K562 (cell line): Measurements from ENCODE around the gene CTDSPL2. TPM values are rescaled to one million over a fixed set of nuclear protein-coding genes. Genes with fewer than 3 reads are reported as not detected.

Experiments used
- ATAC-seq: fragments of 200-7000 bp; cut with Tn5 transposase; 3 replicates; pipeline ENCODE4 v1.9.1; 2020; ENCODE audit warnings: moderate library complexity
- BruUV-seq: library from RNA; stranded (reverse); fragments of 400-500 nt; replicated peaks from 2 replicates; lab custom pipeline; 2021; lab: Mats Ljungman, UMichigan
- CTCF ChIA-PET: fragments of 300-600 bp; formaldehyde crosslinking; extraction: SDS; loops from one replicate; lab custom pipeline; 2021; ENCODE audit warnings: low intra/inter-chr PET ratio; lab: Yijun Ruan, JAX
- POLR2A ChIA-PET: fragments of 300-600, 350-650 bp; sonication (Branson Sonifier 250); formaldehyde crosslinking; extraction: SDS; loops from one replicate; lab custom pipeline; 2021; ENCODE audit warnings: antibody characterized with exemption, inconsistent platforms; lab: Yijun Ruan, JAX
- DNase-seq, 4 experiments: peaks; one replicate each; pipeline versions ENCODE4 v3.0.0 to v3.0.0-alpha.2; 2011 to 2018; ENCODE audit warnings: low spot score in 3 of 4, mixed read lengths in 3 of 4; ENCODE audit errors: extremely low read depth in 1 of 4
- FAIRE-seq: peaks from 2 replicates; lab custom pipeline; 2011; peaks lifted over from hg19 to GRCh38; lab: Jason Lieb, UNC
- H2AFZ ChIP-seq: 2 replicates; pipeline ENCODE4 v1.6.0; 2011; ENCODE audit warnings: low read depth, low read length, control low read depth, inconsistent platforms
- H3K27ac ChIP-seq: fragments of 200-600 bp; 3 replicates; pipeline ENCODE4 v1.8.0; 2011; ENCODE audit warnings: low read depth, mild to moderate bottlenecking, control low read depth, inconsistent platforms, low read length, moderate library complexity, mixed read lengths; ENCODE audit errors: extremely low read depth
- H3K27me3 ChIP-seq, 2 experiments: fragments of 300-600 bp in 1 of 2; 2 replicates in 1 of 2; 3 replicates in 1 of 2; pipeline versions ENCODE4 v1.6.0 to v1.8.0; 2011; ENCODE audit warnings: inconsistent platforms in 2 of 2, low read length in 2 of 2, mild to moderate bottlenecking in 1 of 2, mixed read lengths in 1 of 2, moderate library complexity in 1 of 2; ENCODE audit not compliant: control insufficient read depth in 2 of 2, insufficient read depth in 2 of 2
- H3K36me3 ChIP-seq: fragments of 300-600 bp; 3 replicates; pipeline ENCODE4 v1.8.0; 2011; ENCODE audit warnings: mild to moderate bottlenecking, low read length, inconsistent platforms; ENCODE audit not compliant: control insufficient read depth, insufficient read depth
- H3K4me1 ChIP-seq, 2 experiments: fragments of 200-600 bp in 1 of 2; replicated peaks in 1 of 2; 2 replicates in 1 of 2; 3 replicates in 1 of 2; pipeline versions ENCODE4 v1.5.1 to v1.8.0; 2011; ENCODE audit warnings: inconsistent platforms in 2 of 2, low read length in 2 of 2, mild to moderate bottlenecking in 1 of 2, mixed read lengths in 1 of 2, moderate library complexity in 1 of 2; ENCODE audit not compliant: control insufficient read depth in 2 of 2, insufficient read depth in 2 of 2
- H3K4me2 ChIP-seq: 2 replicates; pipeline ENCODE4 v1.6.1; 2011; ENCODE audit warnings: low read length, control low read depth, inconsistent platforms, mixed read lengths; ENCODE audit not compliant: insufficient read depth
- H3K4me3 ChIP-seq: fragments of 200-600 bp; sonication (generic), shearing (Covaris generic); 2 replicates; pipeline ENCODE4 v1.5.1; 2016; ENCODE audit warnings: control low read depth, inconsistent platforms
- H3K79me2 ChIP-seq: fragments of 200-600 bp; 3 replicates; pipeline ENCODE4 v1.8.0; 2011; ENCODE audit warnings: low read length, inconsistent platforms; ENCODE audit not compliant: control insufficient read depth, insufficient read depth
- H3K9ac ChIP-seq, 2 experiments: 2 replicates each; pipeline versions ENCODE4 v1.6.0 to v1.6.1; 2011; ENCODE audit warnings: low read depth in 2 of 2, low read length in 2 of 2, control low read depth in 1 of 2, inconsistent platforms in 1 of 2, mild to moderate bottlenecking in 1 of 2, mixed read lengths in 1 of 2; ENCODE audit not compliant: insufficient read depth in 1 of 2
- H3K9me1 ChIP-seq: one replicate; pipeline ENCODE4 v1.6.0; 2011; ENCODE audit warnings: inconsistent platforms, mild to moderate bottlenecking, low read length, moderate library complexity; ENCODE audit not compliant: control insufficient read depth, insufficient read depth
- H3K9me3 ChIP-seq: replicated peaks from 2 replicates; pipeline ENCODE4 v1.5.1; 2011; ENCODE audit warnings: low read depth, low read length, inconsistent platforms; ENCODE audit not compliant: control insufficient read depth, insufficient read depth
- H4K20me1 ChIP-seq: replicated peaks from 2 replicates; pipeline ENCODE4 v1.6.1; 2011; ENCODE audit warnings: low read length, inconsistent platforms, mixed read lengths; ENCODE audit not compliant: control insufficient read depth, insufficient read depth
- ATF7 ChIP-seq: fragments of 450-650 bp; IDR thresholded peaks from 2 replicates; pipeline ENCODE4 v1.7.1; 2014; ENCODE audit warnings: mild to moderate bottlenecking, moderate library complexity
- CXXC5 ChIP-seq: fragments of 250-450 bp; sonication (Bioruptor Pico); IDR thresholded peaks from 2 replicates; pipeline ENCODE4 v1.8.0; 2022; ENCODE audit warnings: inconsistent platforms, mild to moderate bottlenecking, moderate library complexity
- GTF2F1 ChIP-seq: IDR thresholded peaks from 2 replicates; pipeline ENCODE4 v1.6.1; 2011; ENCODE audit warnings: low read depth, low read length, improper control_type of control experiment
- HNRNPLL ChIP-seq: fragments of 200-400 bp; formaldehyde crosslinking; IDR thresholded peaks from 2 replicates; pipeline ENCODE4 v1.6.1; 2017; ENCODE audit warnings: low read length, low read depth, mild to moderate bottlenecking; ENCODE audit not compliant: poor library complexity, severe bottlenecking
- POLR2B ChIP-seq: fragments of 450-650 bp; IDR thresholded peaks from 2 replicates; pipeline ENCODE4 v1.6.1; 2018; ENCODE audit warnings: low read depth; ENCODE audit not compliant: partially characterized antibody
- SP1 ChIP-seq: sonication (generic); formaldehyde crosslinking; IDR thresholded peaks from 2 replicates; pipeline ENCODE4 v1.8.1; 2022; ENCODE audit warnings: mild to moderate bottlenecking, missing genetic modification reagents
- SPI1 ChIP-seq: IDR thresholded peaks from 2 replicates; pipeline ENCODE4 v1.6.1; 2011; ENCODE audit warnings: low read depth, low read length, control low read depth, borderline replicate concordance
- YY1 ChIP-seq, 3 experiments: IDR thresholded peaks; 2 replicates each; pipeline ENCODE4 v1.6.1; 2011; ENCODE audit warnings: low read length in 2 of 3, mild to moderate bottlenecking in 2 of 3, moderate library complexity in 2 of 3, borderline replicate concordance in 1 of 3, control low read depth in 1 of 3, low read depth in 1 of 3; ENCODE audit not compliant: insufficient read depth in 3 of 3, insufficient replicate concordance in 2 of 3, control insufficient read depth in 1 of 3, insufficient read length in 1 of 3; ENCODE audit errors: extremely low read depth in 1 of 3
- ZNF431 ChIP-seq: sonication (generic); formaldehyde crosslinking; IDR thresholded peaks from 2 replicates; pipeline ENCODE4 v1.8.0; 2022; ENCODE audit warnings: mild to moderate bottlenecking, missing genetic modification reagents
- WGBS: fragments of 100-300 bp; shearing (Covaris generic); methylation state at CpG from one replicate; pipeline ENCODE4 v1.1.6; 2016; ENCODE audit warnings: low coverage, mixed read lengths; ENCODE audit not compliant: insufficient coverage; ENCODE audit errors: missing lambda C conversion rate; 5-methylcytosine and 5-hydroxymethylcytosine counted together
- in situ Hi-C: fragments of 300-500 bp; cut with MboI; formaldehyde crosslinking; loops from 4 replicates; pipeline ENCODE4 v1.15.0; 2018; ENCODE audit warnings: inconsistent platforms, mixed read lengths
- intact Hi-C: fragments of 100-400 bp; cut with micrococcal nuclease; formaldehyde crosslinking; loops from 2 replicates; pipeline ENCODE4 v1.14.2; 2022
- polyA plus RNA-seq, 8 experiments: library from polyadenylated mRNA; depleted of rRNA in 4 of 8; stranded (reverse) in 5 of 8; unstranded in 3 of 8; fragments of >200 nt; fragmentation: Nextera tagmentation in 2 of 8; fragmentation: Illumina TruSeq in 1 of 8; extraction: Ambion mirVana in 2 of 8; extraction: Trizol in 1 of 8; gene quantifications; 2 replicates each; pipeline versions ENCODE4 v1.2.1 to v1.2.3, GENCODE V29; 2011 to 2014; ENCODE audit warnings: inconsistent platforms in 1 of 8, missing spikeins in 1 of 8
- total RNA-seq, 7 experiments: library from RNA; depleted of rRNA in 6 of 7; stranded (reverse); fragments of >200 nt in 6 of 7; fragmentation: Illumina TruSeq in 2 of 7; extraction: Trizol in 2 of 7; gene quantifications; 2 replicates each; pipeline versions ENCODE4 v1.2.1 to v1.2.3, GENCODE V29; 2011 to 2021; ENCODE audit warnings: low replicate concordance in 1 of 7
- TF ChIP-seq, protein P1 (sequence below): fragments of 450-650 bp; formaldehyde crosslinking; IDR thresholded peaks from 2 replicates; pipeline ENCODE4 v1.4.0; 2022; ENCODE audit warnings: missing genetic modification characterization
- TF ChIP-seq, protein P2 (sequence below), 2 experiments: IDR thresholded peaks; 2 replicates each; pipeline ENCODE4 v1.6.1; 2012; ENCODE audit warnings: improper control_type of control experiment in 2 of 2, low read depth in 2 of 2, low read length in 2 of 2, borderline replicate concordance in 1 of 2
- TF ChIP-seq, protein P3 (sequence below): fragments of 250-450 bp; sonication (Bioruptor Pico); IDR thresholded peaks from 2 replicates; pipeline ENCODE4 v1.9.0; 2021; ENCODE audit warnings: mild to moderate bottlenecking, inconsistent platforms

CTDSPL2 gene
- total and polyA plus RNA-seq, 9 of the 15 experiments (the other 6 are each of a cell fraction or from before 2014, with no cell fraction given) = 16.8 to 79.0 (median 53.1) TPM

DNA sequence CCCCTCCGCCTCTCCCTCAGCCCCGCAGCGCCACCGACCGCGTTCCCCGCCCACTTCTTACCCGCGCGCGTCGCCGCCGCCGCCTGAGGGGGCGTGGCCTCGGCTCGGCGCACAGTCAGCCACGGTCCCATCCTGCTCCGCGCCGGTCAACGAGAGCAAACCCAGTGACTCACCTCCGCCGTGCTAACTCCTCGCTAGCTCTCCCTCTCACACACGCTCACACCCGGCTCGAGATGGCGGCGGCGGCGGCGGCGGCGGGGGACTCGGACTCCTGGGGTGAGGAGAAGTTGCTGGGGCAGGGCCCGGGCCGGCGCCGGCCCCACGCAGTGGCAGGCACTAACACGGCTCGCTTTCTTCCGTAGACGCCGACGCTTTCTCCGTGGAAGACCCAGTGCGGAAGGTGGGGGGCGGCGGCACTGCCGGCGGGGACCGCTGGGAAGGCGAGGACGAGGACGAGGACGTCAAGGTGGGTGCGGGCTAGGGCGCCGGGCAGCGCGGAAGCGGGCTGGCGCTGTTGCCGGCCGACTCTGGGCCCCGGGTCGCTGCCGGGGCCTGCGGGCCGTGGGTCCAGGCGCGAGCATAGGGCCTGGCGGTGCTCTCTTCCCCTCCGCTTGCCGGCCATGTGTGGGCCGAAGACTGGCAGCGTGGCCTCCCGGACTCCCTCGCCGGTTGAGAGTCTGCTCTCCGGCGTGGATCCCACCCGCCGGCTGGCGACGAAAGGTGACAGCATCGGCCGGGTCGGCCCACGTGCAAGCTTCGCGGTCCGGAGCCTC is 109.7 kb downstream of the CTDSPL2 start, which contains the start of gene EIF3J:
Gene EIF3J, plus strand, starts transcription at position 186 of the 773 bp plus-strand sequence. Its CDS starts 48 bp downstream, at position 234.
- Histone ChIP-seq H3K9me3 (no peaks in the 10 kb centered on the region), H3K27me3 (no peaks in the 10 kb centered on the region), H3K4me2 (peak within 1 kb of the TSS; percentile 97), H3K79me2 (peaks cover 71% of the 10 kb centered on the region), H2AFZ (peak within 1 kb of the TSS; percentile 96), H3K9ac (peak within 1 kb of the TSS; percentile 91 to 100), H3K4me3 (peak within 1 kb of the TSS; percentile 99), H3K9me1 (no peaks in the 10 kb centered on the region), H4K20me1 (peaks cover 13% of the 10 kb centered on the region; the same call in 1 of the 2 replicates), H3K27ac (peak within 1 kb of the TSS; percentile 99), H3K36me3 (peaks cover 48% of the 10 kb centered on the region), H3K4me1 (peaks cover 15 to 27% of the 10 kb centered on the region in 2 experiments; a peak in 4 of 5 replicates)
- ChIA-PET POLR2A (interaction anchor here (0.6 to 2.4 kb wide), 15 partner anchors 10 to 778 kb away, joined by 3 to 26 read pairs (median 3); no protein-coding TSS in a partner anchor), CTCF (no interaction called here)
- in situ Hi-C loops = no loop called here
- ATAC-seq = peak; percentile 95
- FAIRE-seq = no peak
- 1% methylated on average over 59 of the region's 97 CpGs for WGBS
- intact Hi-C loops = loop anchor here (10.0 kb wide), 1 partner anchor 322 kb away; no protein-coding TSS in a partner anchor
- no TSS peak for BruUV-seq
- DNase-seq = peak; percentile 91 to 97 (median 94)
- TF ChIP-seq GTF2F1 (peak; percentile 52; the same call in 1 of the 2 replicates), YY1 (IDR thresholded peaks at IDR 0.05; ENCODE audit: borderline replicate concordance in 1 of 3, control insufficient read depth in 1 of 3, extremely low read depth in 1 of 3, insufficient read depth in 3 of 3, insufficient read length in 1 of 3, insufficient replicate concordance in 2 of 3, low read depth in 1 of 3, low read length in 2 of 3) (peak in 2 of 3 experiments; percentile 53 to 84), POLR2B (peak; percentile 86), SP1 (CRISPR knock-in tag) (peak; percentile 74), ATF7 (peak; percentile 55; the same call in 1 of the 2 replicates), SPI1 (no peak), CXXC5 (CRISPR knock-in tag) (peak; percentile 45), ZNF431 (peak; percentile 68), HNRNPLL (peak; percentile 42)
- TF ChIP-seq, protein P1, sequence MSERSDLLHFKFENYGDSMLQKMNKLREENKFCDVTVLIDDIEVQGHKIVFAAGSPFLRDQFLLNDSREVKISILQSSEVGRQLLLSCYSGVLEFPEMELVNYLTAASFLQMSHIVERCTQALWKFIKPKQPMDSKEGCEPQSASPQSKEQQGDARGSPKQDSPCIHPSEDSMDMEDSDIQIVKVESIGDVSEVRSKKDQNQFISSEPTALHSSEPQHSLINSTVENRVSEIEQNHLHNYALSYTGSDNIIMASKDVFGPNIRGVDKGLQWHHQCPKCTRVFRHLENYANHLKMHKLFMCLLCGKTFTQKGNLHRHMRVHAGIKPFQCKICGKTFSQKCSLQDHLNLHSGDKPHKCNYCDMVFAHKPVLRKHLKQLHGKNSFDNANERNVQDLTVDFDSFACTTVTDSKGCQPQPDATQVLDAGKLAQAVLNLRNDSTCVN (CRISPR knock-in tag) = 0 out of 2 replicates have a peak, but pooled peaks have one; percentile 7
- TF ChIP-seq, protein P2, sequence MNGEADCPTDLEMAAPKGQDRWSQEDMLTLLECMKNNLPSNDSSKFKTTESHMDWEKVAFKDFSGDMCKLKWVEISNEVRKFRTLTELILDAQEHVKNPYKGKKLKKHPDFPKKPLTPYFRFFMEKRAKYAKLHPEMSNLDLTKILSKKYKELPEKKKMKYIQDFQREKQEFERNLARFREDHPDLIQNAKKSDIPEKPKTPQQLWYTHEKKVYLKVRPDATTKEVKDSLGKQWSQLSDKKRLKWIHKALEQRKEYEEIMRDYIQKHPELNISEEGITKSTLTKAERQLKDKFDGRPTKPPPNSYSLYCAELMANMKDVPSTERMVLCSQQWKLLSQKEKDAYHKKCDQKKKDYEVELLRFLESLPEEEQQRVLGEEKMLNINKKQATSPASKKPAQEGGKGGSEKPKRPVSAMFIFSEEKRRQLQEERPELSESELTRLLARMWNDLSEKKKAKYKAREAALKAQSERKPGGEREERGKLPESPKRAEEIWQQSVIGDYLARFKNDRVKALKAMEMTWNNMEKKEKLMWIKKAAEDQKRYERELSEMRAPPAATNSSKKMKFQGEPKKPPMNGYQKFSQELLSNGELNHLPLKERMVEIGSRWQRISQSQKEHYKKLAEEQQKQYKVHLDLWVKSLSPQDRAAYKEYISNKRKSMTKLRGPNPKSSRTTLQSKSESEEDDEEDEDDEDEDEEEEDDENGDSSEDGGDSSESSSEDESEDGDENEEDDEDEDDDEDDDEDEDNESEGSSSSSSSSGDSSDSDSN (IDR thresholded peaks at IDR 0.05; ENCODE audit: borderline replicate concordance in 1 of 2, low read depth in 2 of 2, low read length in 2 of 2) = peak in 1 of 2 experiments; percentile 68; a peak in 1 of 4 replicates
- TF ChIP-seq, protein P3, sequence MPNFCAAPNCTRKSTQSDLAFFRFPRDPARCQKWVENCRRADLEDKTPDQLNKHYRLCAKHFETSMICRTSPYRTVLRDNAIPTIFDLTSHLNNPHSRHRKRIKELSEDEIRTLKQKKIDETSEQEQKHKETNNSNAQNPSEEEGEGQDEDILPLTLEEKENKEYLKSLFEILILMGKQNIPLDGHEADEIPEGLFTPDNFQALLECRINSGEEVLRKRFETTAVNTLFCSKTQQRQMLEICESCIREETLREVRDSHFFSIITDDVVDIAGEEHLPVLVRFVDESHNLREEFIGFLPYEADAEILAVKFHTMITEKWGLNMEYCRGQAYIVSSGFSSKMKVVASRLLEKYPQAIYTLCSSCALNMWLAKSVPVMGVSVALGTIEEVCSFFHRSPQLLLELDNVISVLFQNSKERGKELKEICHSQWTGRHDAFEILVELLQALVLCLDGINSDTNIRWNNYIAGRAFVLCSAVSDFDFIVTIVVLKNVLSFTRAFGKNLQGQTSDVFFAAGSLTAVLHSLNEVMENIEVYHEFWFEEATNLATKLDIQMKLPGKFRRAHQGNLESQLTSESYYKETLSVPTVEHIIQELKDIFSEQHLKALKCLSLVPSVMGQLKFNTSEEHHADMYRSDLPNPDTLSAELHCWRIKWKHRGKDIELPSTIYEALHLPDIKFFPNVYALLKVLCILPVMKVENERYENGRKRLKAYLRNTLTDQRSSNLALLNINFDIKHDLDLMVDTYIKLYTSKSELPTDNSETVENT (CRISPR knock-in tag) = peak; percentile 83
